ENCODE data around the gene ENKUR.

DNA sequence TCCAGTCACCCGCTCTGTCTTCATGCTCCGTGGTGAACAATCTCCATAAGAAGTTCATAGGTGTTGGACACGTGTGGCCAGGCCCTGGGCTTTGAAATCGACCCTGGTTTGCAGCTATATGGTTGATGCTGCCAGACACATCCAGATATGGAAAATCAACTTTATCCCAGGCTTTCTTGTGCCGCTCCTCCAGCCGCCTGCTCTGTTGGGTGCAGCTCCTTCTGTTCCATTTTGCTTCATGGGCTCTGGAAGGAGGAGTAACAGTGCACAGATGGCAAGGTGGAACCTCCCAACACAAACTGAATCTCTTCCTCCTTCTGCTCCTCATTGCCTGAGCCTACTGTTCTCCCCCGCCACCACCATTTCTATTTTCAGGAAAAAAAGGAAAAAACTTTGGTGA is 45.2 kb upstream of the ENKUR start:
- TF ChIP-seq CEBPB (IDR thresholded peaks at IDR 0.05; ENCODE audit: low read depth) = no peak
- TF ChIP-seq POLR2AphosphoS5 (IDR thresholded peaks at IDR 0.05; ENCODE audit: low read depth, low read length) = no peak

All from HCT116 (cell line).